Aortic smooth muscle cell (primary cell): ENCODE data around the gene MTMR11. TPM values are rescaled to one million over a fixed set of nuclear protein-coding genes. Genes with fewer than 3 reads are reported as not detected.

Experiments
- total RNA-seq: library from RNA; depleted of rRNA; stranded (reverse); fragments of >200 nt; gene quantifications from 2 replicates; pipeline ENCODE4 v1.2.3, GENCODE V29; 2014

MTMR11 gene, protein sequence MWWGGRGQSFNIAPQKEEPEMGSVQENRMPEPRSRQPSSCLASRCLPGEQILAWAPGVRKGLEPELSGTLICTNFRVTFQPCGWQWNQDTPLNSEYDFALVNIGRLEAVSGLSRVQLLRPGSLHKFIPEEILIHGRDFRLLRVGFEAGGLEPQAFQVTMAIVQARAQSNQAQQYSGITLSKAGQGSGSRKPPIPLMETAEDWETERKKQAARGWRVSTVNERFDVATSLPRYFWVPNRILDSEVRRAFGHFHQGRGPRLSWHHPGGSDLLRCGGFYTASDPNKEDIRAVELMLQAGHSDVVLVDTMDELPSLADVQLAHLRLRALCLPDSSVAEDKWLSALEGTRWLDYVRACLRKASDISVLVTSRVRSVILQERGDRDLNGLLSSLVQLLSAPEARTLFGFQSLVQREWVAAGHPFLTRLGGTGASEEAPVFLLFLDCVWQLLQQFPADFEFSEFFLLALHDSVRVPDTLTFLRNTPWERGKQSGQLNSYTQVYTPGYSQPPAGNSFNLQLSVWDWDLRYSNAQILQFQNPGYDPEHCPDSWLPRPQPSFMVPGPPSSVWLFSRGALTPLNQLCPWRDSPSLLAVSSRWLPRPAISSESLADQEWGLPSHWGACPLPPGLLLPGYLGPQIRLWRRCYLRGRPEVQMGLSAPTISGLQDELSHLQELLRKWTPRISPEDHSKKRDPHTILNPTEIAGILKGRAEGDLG
- total RNA-seq = 6.3 and 10.1 TPM in 2 replicates

GRCh38 chr1:149936170-149936991 lies at the start of gene MTMR11:
Gene MTMR11 (minus strand): TSS chr1:149936879. CDS start chr1:149936647, 232 bp downstream.

DNA sequence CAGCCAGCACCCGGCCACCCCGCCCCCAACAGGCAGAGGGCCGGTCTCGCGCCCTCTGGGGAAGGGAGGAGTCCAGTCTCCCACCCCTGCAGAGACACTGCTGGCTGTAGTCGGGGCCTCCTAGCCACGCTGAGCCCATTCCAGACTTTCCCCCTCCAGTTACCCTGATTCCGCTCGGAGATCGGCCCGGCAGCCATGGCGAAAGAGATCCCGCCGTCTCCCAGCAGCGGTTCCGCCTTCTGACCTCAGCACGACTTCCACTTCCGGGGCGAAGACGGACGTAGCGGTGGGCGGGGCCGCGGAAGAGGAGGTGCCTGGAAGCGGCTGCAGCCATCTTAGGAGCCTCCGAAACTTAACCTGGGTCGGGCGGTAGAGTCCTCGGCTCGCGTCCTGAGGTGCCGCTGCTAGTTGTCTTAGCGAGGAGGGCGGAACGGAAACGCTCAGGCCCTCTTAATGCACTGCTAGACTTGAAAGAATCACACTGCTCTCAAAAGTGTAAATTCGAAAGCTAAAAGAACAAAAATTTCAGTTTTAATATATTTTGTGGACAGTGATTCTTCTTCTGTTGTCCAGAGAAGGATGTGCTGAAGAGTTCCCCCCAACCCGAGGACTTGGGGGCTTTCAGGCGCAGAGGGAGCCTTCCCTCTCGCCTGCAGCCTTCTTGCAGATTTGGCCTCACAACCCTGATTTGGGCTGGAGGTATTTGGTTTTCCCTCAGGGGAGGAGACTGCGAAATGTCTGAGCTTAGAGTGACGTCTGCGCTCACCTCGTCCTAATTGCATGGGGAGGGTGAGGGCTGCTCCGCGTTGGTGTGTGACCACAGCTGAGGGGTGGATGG lies 8.9 kb downstream of the MTMR11 start, which contains the start of gene SF3B4:
Gene SF3B4, minus strand, starts transcription at position 241 of the 838 bp plus-strand sequence. Its CDS starts 44 bp downstream, at position 197.

DNA sequence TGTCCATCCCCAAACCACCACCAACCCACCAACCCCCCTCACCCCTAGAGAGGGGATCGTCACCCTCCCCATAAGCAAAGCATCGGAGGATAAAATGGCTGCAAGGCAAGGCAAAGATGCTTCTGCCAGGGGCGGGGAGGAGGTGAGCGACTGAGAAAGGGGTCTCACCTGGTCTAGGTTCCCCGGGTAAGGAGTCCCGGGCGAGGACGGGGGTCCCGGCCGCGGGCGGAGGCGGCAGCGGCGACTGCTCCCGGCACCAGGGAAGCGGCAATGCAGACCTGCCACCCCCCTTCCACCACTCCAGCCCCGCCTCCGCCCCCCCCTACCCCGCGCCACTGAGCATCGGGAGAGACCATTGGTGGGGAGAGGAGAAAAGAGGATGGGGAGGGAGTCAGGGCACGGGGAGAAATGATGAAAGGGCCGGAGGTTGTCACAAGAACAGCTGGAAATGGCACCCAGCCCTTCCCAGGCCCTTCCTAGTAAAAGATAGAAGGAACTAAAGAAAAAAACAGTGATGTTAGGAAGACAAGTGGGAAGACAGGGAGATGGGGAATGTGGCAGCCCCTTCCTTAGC lies 19.0 kb downstream of the MTMR11 start, which contains the start of gene SV2A:
Gene SV2A, minus strand, starts transcription at position 274 of the 574 bp plus-strand sequence. CDS start 4,004 bp downstream, outside the sequence.

GRCh38 chr1:149899460-149900284 lies 37.0 kb downstream of the MTMR11 start, which contains the start of gene BOLA1:
Gene BOLA1 (plus strand): TSS chr1:149899568. CDS start chr1:149900060, 492 bp downstream.

Other genes with a start within 250 kb of the MTMR11 start
- 0.37 and 0.40 TPM in 2 replicates for gene FCGR1A, start 154.2 kb downstream of the MTMR11 start, total RNA-seq
- 7.3 and 9.1 TPM in 2 replicates for gene BOLA1, start 37.3 kb downstream of the MTMR11 start, total RNA-seq
- gene SV2A, start 19.0 kb downstream of the MTMR11 start, total RNA-seq = 5.8 and 7.5 TPM in 2 replicates
- gene SF3B4, start 9.1 kb downstream of the MTMR11 start, total RNA-seq = 8.5 and 14.7 TPM in 2 replicates
- gene OTUD7B, start 73.8 kb upstream of the MTMR11 start, total RNA-seq = 13.5 and 14.2 TPM in 2 replicates
- gene VPS45, start 130.9 kb upstream of the MTMR11 start, total RNA-seq = 38.0 and 43.8 TPM in 2 replicates
- 39.2 and 41.2 TPM in 2 replicates for gene PLEKHO1, start 213.0 kb upstream of the MTMR11 start, total RNA-seq